ENCODE data around the gene CCDC32.

- no peak for TF ChIP-seq POLR2A (IDR thresholded peaks at IDR 0.05)
- TF ChIP-seq CTCF (IDR thresholded peaks at IDR 0.05): peak in 3 of 7 experiments; percentile 15 to 37 (median 32)
Measured at GRCh38 chr15:40594429-40594836, 29.6 kb upstream of the CCDC32 start.
